OCI-LY3 (cell line): ENCODE measurements around the gene SLC25A47.

Experiments
- CTCF ChIP-seq: fragments of 200-600, 300-600 bp; sonication (generic); IDR thresholded peaks from 2 replicates; pipeline ENCODE4 v1.5.1; 2014; ENCODE audit warnings: antibody characterized with exemption, low read length, low read depth
- EZH2phosphoT487 ChIP-seq: fragments of 200-600 bp; shearing (Covaris generic); IDR thresholded peaks from 2 replicates; pipeline ENCODE4 v1.6.1; 2018; ENCODE audit warnings: antibody characterized with exemption, mixed run types, low read depth

- TF ChIP-seq CTCF (no peak), EZH2phosphoT487 (no peak)
These were observed 30.8 kb upstream of the SLC25A47 start for GRCh38 chr14:100292301-100292775.
